PC-3 (cell line): ENCODE results near the gene EYS. TPM values are rescaled to one million over a fixed set of nuclear protein-coding genes. Genes with fewer than 3 reads are reported as not detected.

Experiments used
- ATAC-seq: fragments of 200-7000 bp; cut with Tn5 transposase; 2 replicates; pipeline ENCODE4 v1.9.1; 2020; ENCODE audit warnings: mild to moderate bottlenecking, moderate library complexity
- BruUV-seq: library from RNA; stranded (reverse); fragments of 400-500 nt; replicated peaks from 2 replicates; lab custom pipeline; 2021; lab: Mats Ljungman, UMichigan
- CTCF ChIA-PET: fragments of 300-600 bp; sonication (Branson Sonifier 250); formaldehyde crosslinking; loops from one replicate; lab custom pipeline; 2022; ENCODE audit warnings: antibody characterized with exemption; lab: Charles Lee
- POLR2A ChIA-PET: fragments of 300-600 bp; sonication (Branson Sonifier 250); formaldehyde crosslinking; loops from one replicate; lab custom pipeline; 2022; ENCODE audit warnings: antibody characterized with exemption; ENCODE audit not compliant: unreplicated experiment; lab: Charles Lee
- DNase-seq: peaks from one replicate; pipeline ENCODE4 v3.0.0-alpha.2; 2015
- H2AFZ ChIP-seq: fragments of 300-600 bp; sonication (generic); 2 replicates; pipeline ENCODE4 v1.6.0; 2016; ENCODE audit warnings: antibody characterized with exemption, low read length
- H3F3A ChIP-seq: fragments of 300-600 bp; sonication (generic); one replicate; pipeline ENCODE4 v1.6.0; 2017; ENCODE audit warnings: antibody characterized with exemption, low read length, control low read depth, mild to moderate bottlenecking; ENCODE audit not compliant: unreplicated experiment
- H3K27ac ChIP-seq: fragments of 300-600 bp; sonication (generic); 2 replicates; pipeline ENCODE4 v1.5.1; 2016; ENCODE audit warnings: mild to moderate bottlenecking, low read length
- H3K27me3 ChIP-seq: fragments of 300-600 bp; sonication (generic); 2 replicates; pipeline ENCODE4 v1.6.1; 2016; ENCODE audit warnings: low read length, mixed read lengths
- H3K36me3 ChIP-seq: fragments of 300-600 bp; sonication (generic); 2 replicates; pipeline ENCODE4 v1.6.1; 2016; ENCODE audit warnings: low read depth, mixed run types, low read length, mixed read lengths
- H3K4me1 ChIP-seq: fragments of 300-600 bp; sonication (generic); 2 replicates; pipeline ENCODE4 v1.5.1; 2016; ENCODE audit warnings: low read length; ENCODE audit not compliant: insufficient read depth
- H3K4me2 ChIP-seq: fragments of 300-600 bp; sonication (generic); 2 replicates; pipeline ENCODE4 v1.6.0; 2016; ENCODE audit warnings: low read length
- H3K4me3 ChIP-seq: fragments of 300-600 bp; sonication (generic); 2 replicates; pipeline ENCODE4 v1.5.1; 2016; ENCODE audit warnings: mild to moderate bottlenecking, low read length, mixed read lengths
- H3K79me2 ChIP-seq: fragments of 300-600 bp; sonication (generic); 2 replicates; pipeline ENCODE4 v1.6.1; 2017; ENCODE audit warnings: low read length, mixed read lengths
- H3K9ac ChIP-seq: fragments of 300-600 bp; sonication (generic); 2 replicates; pipeline ENCODE4 v1.6.0; 2016; ENCODE audit warnings: mild to moderate bottlenecking, low read length
- H3K9me2 ChIP-seq: fragments of 300-600 bp; sonication (generic); replicated peaks from 2 replicates; pipeline ENCODE4 v1.6.1; 2016; ENCODE audit warnings: mixed run types, low read length, mixed read lengths
- H3K9me3 ChIP-seq: fragments of 300-600 bp; sonication (generic); 2 replicates; pipeline ENCODE4 v1.6.1; 2016; ENCODE audit warnings: low read length, mixed read lengths
- H4K20me1 ChIP-seq: fragments of 300-600 bp; sonication (generic); 2 replicates; pipeline ENCODE4 v1.6.1; 2016; ENCODE audit warnings: low read length, mixed read lengths
- CTCF ChIP-seq: fragments of 300-600 bp; sonication (generic); conservative IDR thresholded peaks from 2 replicates; pipeline ENCODE4 v1.5.1; 2017; ENCODE audit warnings: antibody characterized with exemption, low read depth, mild to moderate bottlenecking, low read length
- EZH2 ChIP-seq: fragments of 300-600 bp; sonication (generic); IDR thresholded peaks from one replicate; pipeline ENCODE4 v1.6.1; 2017; ENCODE audit warnings: antibody characterized with exemption, mild to moderate bottlenecking, low read length; ENCODE audit not compliant: unreplicated experiment
- EZH2phosphoT487 ChIP-seq: fragments of 300-600 bp; sonication (generic); IDR thresholded peaks from 2 replicates; pipeline ENCODE4 v1.6.1; 2018; ENCODE audit warnings: mild to moderate bottlenecking, antibody characterized with exemption, low read length, borderline replicate concordance
- intact Hi-C: fragments of 100-400 bp; cut with micrococcal nuclease; formaldehyde crosslinking; loops from 2 replicates; pipeline ENCODE4 v1.9.0; 2023
- total RNA-seq: library from RNA; depleted of rRNA; stranded (reverse); fragments of >200 nt; gene quantifications from 2 replicates; pipeline ENCODE4 v1.2.3, GENCODE V29; 2014

Gene EYS
- total RNA-seq, 1 experiment from 2014 or later, result 0.07 TPM

- POLR2A ChIA-PET, result no interaction called here
- Histone ChIP-seq H3K9ac (no peak overlapping the region), H3K27me3 (no peaks in the 10 kb centered on the region), H3K4me3 (no peak overlapping the region), H3K4me1 (peaks cover 34% of the 10 kb centered on the region), H3K79me2 (no peaks in the 10 kb centered on the region), H3K27ac (0 out of 2 replicates have a peak overlapping the region, but pooled peaks have one; percentile 6), H4K20me1 (no peaks in the 10 kb centered on the region), H3F3A (no peaks in the 10 kb centered on the region), H3K36me3 (no peaks in the 10 kb centered on the region), H3K4me2 (peak overlapping the region; percentile 7; the same call in 1 of the 2 replicates), H3K9me3 (no peaks in the 10 kb centered on the region), H3K9me2 (no peaks in the 10 kb centered on the region), H2AFZ (no peak overlapping the region)
- CTCF ChIA-PET, result no interaction called here
- TF ChIP-seq EZH2, result no peak
- TF ChIP-seq EZH2phosphoT487, result no peak
- TF ChIP-seq CTCF, result no peak
- intact Hi-C loops, result no loop called here
- BruUV-seq, result no TSS peak
- DNase-seq (peak; percentile 65), ATAC-seq (peak; percentile 76)
Observed at GRCh38 chr6:64777941-64778785, 928.9 kb downstream of the EYS start.

GRCh38 chr6:64776359-64776758 is 930.7 kb downstream of the EYS start:
- H3K9me3 ChIP-seq, result no peaks in the 10 kb centered on the region
- no peak overlapping the region for H3K27ac ChIP-seq
- DNase-seq (no peak), ATAC-seq (no peak)
- no peak overlapping the region for H3K4me3 ChIP-seq
- CTCF ChIA-PET, result no interaction called here
- H3K27me3 ChIP-seq, result no peaks in the 10 kb centered on the region
- no peak for TF ChIP-seq EZH2
- no peak for TF ChIP-seq EZH2phosphoT487
- TF ChIP-seq CTCF, result no peak
- H3K9ac ChIP-seq, result no peak overlapping the region
- no TSS peak for BruUV-seq
- H3F3A ChIP-seq, result no peaks in the 10 kb centered on the region
- POLR2A ChIA-PET, result no interaction called here
- H3K4me2 ChIP-seq, result peak overlapping the region; percentile 38; the same call in 1 of the 2 replicates
- no peaks in the 10 kb centered on the region for H4K20me1 ChIP-seq
- H3K4me1 ChIP-seq, result peaks cover 34% of the 10 kb centered on the region
- intact Hi-C loops, result no loop called here
- H3K9me2 ChIP-seq, result no peaks in the 10 kb centered on the region
- H3K79me2 ChIP-seq, result no peaks in the 10 kb centered on the region
- H3K36me3 ChIP-seq, result no peaks in the 10 kb centered on the region
- no peak overlapping the region for H2AFZ ChIP-seq

GRCh38 chr6:64774881-64775280 is 932.1 kb downstream of the EYS start:
- H3K4me3 ChIP-seq, result no peak overlapping the region
- ATAC-seq (no peak), DNase-seq (peak; percentile 4)
- no peaks in the 10 kb centered on the region for H4K20me1 ChIP-seq
- peaks cover 34% of the 10 kb centered on the region for H3K4me1 ChIP-seq
- H3K4me2 ChIP-seq, result no peak overlapping the region
- no peaks in the 10 kb centered on the region for H3F3A ChIP-seq
- no peak overlapping the region for H3K9ac ChIP-seq
- no peaks in the 10 kb centered on the region for H3K9me3 ChIP-seq
- no peak for TF ChIP-seq EZH2phosphoT487
- no peak for TF ChIP-seq CTCF
- no peak for TF ChIP-seq EZH2
- H3K79me2 ChIP-seq, result no peaks in the 10 kb centered on the region
- H3K27me3 ChIP-seq, result no peaks in the 10 kb centered on the region
- BruUV-seq, result no TSS peak
- no peak overlapping the region for H3K27ac ChIP-seq
- H3K9me2 ChIP-seq, result no peaks in the 10 kb centered on the region
- no peak overlapping the region for H2AFZ ChIP-seq
- ChIA-PET POLR2A (no interaction called here), CTCF (no interaction called here)
- intact Hi-C loops, result no loop called here
- no peaks in the 10 kb centered on the region for H3K36me3 ChIP-seq
